ENCODE results near the gene BPIFB2.
"Not testable (repeated sequence)": the region's sequence is repeated elsewhere in the genome, so short reads cannot be mapped to it uniquely, and the experiment has no call there.

BPIFB2 gene

DNA sequence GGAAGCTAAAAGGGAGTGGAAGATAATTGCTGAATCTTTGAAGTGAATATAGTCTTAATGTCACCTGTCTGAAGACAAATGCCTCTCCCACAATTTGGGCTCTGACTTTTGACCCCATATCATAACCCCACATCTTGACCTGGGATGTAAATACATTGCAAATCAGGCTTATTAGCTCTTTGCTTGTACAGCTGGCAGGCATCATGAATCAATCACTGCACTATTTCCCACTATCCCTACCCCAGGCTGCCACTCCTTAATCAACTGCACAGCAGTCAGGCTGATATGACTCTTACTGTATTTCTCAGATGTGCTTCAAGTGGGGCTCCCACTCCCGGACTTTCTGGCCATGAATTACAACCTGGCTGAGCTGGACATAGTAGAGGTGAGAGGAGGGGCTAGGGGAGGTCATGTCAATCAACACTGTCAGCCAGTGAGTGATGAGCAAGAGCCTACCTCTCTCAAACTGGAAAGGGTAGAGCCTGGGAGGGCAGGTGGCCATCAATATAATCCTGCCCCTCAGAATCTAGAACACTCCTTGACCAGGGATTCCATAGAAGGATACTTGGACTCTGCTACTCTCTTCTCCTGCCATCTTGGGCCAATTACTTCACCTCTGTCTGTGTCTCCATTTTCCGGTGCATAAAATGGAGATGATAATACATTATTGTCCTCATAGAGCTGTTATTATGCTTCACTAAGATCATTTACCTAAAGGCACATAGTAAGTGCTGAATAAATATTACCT is 35.7 kb downstream of the BPIFB2 start:
- DNase-seq (ENCODE audit: low spot score) = no peak

- no peak for DNase-seq (ENCODE audit: low spot score)
Measured at GRCh38 chr20:33043731-33044181, 36.3 kb downstream of the BPIFB2 start.

- not testable (repeated sequence) for DNase-seq (ENCODE audit: low spot score)
Measured at GRCh38 chr20:33045129-33045721, 37.7 kb downstream of the BPIFB2 start.

- no peak for DNase-seq (ENCODE audit: low spot score)
Measured at GRCh38 chr20:33046412-33046811, 38.9 kb downstream of the BPIFB2 start.

DNA sequence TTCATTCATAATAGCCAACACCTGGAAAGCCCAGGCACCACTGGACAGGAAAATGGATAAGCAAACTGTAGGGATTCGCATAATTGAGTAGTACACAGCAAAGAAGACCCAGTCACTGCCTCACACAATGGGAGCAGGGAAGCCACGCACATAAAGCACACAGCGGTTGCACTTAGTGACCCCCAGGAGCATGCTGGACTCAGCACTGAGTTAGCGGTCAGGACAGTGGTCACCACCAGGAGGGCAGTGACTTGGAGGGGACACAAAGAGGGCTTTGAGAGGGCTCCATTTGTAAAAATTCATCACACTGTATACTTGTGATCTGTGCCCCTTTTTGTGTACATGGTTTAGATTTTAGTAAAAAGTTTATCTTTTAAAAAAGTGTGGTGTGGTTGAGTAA is 43.8 kb downstream of the BPIFB2 start:
- DNase-seq (ENCODE audit: low spot score) = no peak

DNA sequence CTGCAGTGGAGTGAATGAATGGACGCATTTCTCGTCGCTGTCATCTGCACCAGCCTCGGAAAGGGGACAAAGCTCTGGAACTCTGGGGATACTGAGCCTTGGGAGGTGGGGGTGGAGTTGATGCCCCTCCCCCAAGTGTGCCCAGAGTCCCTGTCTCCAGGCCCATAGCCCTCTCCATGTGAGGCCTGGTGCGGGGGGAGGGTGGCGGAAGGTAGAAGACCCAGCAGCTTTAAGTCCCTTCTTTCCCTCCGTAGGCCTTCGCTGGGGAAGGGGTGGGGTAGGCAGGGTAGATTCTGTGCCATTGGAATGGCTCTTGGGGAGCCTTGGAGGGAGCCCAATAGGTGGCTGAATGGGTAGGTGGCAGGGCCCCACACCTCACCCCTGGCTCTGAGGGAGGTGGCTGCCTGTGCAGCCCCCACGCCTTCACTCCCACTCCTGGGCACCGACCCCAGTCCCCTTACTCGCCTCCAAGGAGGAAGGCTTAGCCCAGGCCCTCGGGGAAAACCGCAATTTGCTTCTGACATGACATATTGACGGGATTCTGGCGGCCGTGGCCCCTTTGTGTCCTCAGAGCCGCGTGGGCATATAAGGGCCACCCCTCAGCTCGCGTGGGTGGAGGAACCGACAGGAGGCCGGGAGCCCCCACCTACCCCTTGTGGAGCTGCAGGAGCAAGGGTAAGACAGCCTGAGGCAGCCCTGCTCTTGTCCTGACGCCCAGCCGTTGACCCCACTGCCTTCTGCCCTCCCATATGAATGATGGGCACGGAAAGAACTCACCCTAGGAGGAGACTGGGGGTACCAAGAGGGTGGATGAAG is 46.0 kb downstream of the BPIFB2 start, which contains the start of gene BPIFB3:
TSS of gene BPIFB3 (plus strand) at position 613 of the 816 bp plus-strand sequence. CDS start 1,533 bp downstream, outside the sequence.
- DNase-seq (ENCODE audit: low spot score) = no peak

GRCh38 chr20:33054381-33054780 is 46.9 kb downstream of the BPIFB2 start:
- no peak for DNase-seq (ENCODE audit: low spot score)

- no peak for DNase-seq (ENCODE audit: low spot score)
Measured at GRCh38 chr20:33054791-33055190, 47.3 kb downstream of the BPIFB2 start.

DNA sequence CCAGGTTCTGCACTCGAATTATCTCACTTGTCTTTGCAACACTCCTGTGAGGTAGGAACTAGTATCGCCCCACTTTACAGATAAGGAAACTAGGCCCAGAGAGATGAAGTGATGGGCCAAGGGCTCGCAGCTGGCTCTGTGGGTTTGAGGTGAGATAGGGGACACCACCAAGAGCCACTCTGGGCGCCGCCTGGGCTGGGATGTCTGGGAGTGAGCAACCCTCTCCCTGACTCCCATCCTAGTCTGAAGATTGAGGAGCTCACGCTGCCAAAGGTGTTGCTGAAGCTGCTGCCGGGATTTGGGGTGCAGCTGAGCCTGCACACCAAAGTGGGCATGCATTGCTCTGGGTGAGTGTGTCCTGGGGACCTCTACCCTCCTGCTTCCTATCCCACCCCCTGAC is 51.6 kb downstream of the BPIFB2 start:
- DNase-seq (ENCODE audit: low spot score) = no peak

DNA sequence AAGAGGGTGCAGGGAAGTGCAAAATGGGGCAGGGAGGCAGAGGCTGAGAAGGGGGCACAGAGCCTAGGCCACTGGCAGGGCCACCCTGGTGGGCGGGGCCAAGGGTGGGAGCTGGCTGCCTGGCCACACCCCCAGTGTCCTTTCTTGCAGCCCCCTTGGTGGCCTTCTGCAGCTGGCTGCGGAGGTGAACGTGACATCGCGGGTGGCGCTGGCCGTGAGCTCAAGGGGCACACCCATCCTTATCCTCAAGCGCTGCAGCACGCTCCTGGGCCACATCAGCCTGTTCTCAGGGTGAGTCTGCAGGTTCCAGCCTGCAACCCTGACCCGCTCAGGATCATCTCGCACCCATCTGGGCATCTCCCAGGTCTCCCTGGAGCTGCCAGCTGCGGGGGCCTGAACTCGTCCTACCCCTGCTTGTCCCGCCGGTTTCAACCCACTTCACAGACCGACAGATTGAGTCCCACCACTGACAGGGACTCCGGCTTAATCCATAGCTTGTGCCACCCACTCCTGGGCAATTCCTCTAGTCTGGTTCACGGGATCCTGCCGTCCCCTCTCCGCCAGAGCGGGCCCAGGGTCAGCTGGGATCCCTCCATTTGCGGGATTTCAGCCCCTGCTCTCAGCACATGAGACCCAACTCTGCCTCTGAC is 52.4 kb downstream of the BPIFB2 start:
- no peak for DNase-seq (ENCODE audit: low spot score)

- no peak for DNase-seq (ENCODE audit: low spot score)
Measured at GRCh38 chr20:33061658-33062028, 54.1 kb downstream of the BPIFB2 start.

- no peak for DNase-seq (ENCODE audit: low spot score)
Measured at GRCh38 chr20:33062105-33062824, 54.8 kb downstream of the BPIFB2 start.

DNA sequence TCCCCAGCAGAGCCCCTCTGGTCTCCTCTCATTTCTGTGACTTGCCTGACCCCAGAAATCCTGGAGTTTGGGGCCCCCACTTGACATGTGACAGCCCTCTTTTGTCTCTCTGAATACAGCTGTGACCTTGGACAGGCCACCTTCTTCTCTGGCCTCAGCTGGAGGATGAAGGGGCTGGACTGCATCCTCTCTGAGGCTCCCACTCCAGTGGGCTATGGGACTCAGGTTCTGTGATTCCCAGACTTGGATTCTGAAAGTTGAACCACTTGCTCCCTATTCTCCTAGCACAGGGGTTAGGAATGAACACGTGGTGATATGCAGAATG is 55.3 kb downstream of the BPIFB2 start:
- no peak for DNase-seq (ENCODE audit: low spot score)

- no peak for DNase-seq (ENCODE audit: low spot score)
Measured at GRCh38 chr20:33063271-33063670, 55.8 kb downstream of the BPIFB2 start.

DNA sequence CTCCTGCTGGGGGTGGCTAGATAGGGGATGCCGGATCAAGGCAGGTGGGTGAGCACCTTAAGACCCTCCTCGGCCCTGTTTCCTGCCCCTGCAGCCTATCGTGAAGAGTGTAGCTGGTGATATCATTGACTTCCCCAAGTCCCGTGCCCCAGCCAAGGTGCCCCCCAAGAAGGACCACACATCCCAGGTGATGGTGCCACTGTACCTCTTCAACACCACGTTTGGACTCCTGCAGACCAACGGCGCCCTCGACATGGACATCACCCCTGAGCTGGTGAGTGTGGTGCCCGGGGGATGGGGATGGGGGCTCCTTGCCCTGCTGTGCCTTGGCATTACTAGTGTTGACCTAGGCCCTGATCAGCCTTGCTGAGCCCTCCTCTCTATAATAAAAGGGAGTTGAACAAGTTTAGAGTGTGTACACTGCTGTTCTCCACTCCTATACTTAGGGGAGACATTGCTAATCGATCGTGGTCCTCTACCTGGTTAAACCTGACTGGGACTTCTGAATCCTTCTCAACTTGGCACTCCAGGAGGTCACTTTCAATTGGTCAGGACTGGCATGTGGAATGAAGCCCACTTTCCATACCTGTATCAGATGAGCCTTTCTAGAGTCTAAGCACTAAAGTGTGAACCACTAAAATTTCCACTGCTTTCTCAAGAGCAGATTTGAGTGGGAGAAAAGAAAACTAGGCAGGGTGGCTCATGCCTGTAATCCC is 57.2 kb downstream of the BPIFB2 start:
- DNase-seq (ENCODE audit: low spot score) = no peak

- DNase-seq (ENCODE audit: low spot score) = no peak
Measured at GRCh38 chr20:33065785-33066184, 58.3 kb downstream of the BPIFB2 start.

GRCh38 chr20:33067806-33068205 is 60.3 kb downstream of the BPIFB2 start:
- DNase-seq (ENCODE audit: low spot score) = no peak

DNA sequence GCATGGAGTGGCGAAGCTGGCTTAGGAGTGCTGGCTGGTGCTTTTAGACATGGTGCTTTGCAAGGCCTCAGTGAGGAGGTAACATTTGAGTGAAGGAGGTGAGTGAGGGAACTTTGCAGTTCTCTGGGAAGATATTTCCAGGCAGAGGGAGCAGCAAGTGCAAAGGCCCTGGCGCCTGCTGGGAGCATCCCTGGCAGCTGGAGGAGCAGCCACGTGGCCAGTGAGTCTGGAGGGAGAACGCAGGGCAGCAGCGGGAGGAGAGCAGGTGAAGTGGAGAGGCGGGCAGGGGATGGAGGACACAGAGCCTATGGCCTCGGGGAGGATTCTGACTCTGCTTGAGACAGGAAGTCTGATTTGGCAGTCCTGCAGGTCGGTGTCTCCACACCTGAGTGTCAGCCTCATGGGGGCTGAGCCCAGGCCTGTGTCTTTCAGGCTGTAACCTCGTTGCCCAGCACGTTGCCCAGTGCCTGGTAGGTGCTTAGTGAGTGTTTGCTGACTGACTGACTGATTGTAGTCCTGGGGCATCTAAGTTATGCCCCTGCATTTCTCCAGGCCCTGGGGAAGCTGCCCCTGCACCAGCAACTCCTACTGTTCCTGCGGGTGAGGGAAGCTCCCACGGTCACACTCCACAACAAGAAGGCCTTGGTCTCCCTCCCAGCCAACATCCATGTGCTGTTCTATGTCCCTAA is 60.9 kb downstream of the BPIFB2 start:
- DNase-seq (ENCODE audit: low spot score) = no peak

DNA sequence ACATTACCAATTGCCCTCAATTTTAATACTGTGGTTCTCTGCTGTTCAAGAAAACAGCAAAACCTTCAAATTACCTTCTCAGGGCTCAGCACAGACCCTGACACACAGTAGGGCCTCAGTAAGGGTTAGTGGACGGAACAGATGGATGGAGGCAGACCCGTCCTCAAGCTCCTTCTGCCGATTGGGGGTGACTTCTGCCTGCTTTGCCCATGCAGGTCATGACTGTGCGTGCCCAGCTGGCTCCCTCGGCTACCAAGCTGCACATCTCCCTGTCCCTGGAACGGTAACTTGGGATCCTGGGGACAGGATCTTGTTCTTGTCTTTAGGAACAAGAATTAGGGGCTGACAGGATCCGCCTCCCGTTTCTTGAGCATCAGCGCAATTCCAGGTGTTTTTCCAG is 62.2 kb downstream of the BPIFB2 start:
- no peak for DNase-seq (ENCODE audit: low spot score)

Data from putamen (tissue), 1 donor.